Measurements from ENCODE around the gene AHCYL1. TPM values are rescaled to one million over a fixed set of nuclear protein-coding genes. Genes with fewer than 3 reads are reported as not detected.
A peak's percentile ranks its signal among the peaks of the same experiment; 100 is the strongest.

The AHCYL1 gene
- total RNA-seq, 1 experiment from 2014 or later, result 147 TPM

DNA sequence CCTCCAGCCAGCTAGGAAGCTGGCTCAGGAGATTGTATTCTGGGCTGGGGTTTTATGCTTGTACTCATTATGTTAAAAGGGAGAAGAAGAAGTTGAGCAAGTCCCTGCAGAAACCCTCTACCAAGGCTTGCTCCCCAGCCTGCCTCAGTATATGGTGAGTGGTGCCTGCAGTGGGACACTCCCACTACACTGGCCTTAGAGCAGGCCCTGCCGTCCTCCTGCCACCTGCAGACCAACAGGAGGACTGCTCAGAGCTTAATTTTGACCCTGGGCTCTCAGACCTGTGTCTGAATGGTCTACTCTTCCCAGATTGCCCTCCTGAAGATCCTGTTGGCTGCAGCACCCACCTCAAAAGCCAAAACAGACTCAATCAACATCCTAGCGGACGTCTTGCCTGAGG lies 62.9 kb downstream of the AHCYL1 start:
- Histone ChIP-seq H3K9me3 (ENCODE audit: insufficient read depth, low read depth) (no peaks in the 10 kb centered on the region), H3K4me1 (replicated peaks; ENCODE audit: insufficient read depth) (no peaks in the 10 kb centered on the region), H3K9me2 (ENCODE audit: insufficient read depth) (no peaks in the 10 kb centered on the region), H3K27me3 (ENCODE audit: insufficient read depth, low read depth) (no peaks in the 10 kb centered on the region), H3F3A (ENCODE audit: insufficient read depth, low read depth) (peaks cover 24% of the 10 kb centered on the region), H3K79me2 (ENCODE audit: low read depth) (no peaks in the 10 kb centered on the region), H3K27ac (no peak overlapping the region), H2AFZ (no peak overlapping the region), H4K20me1 (ENCODE audit: insufficient read depth) (no peaks in the 10 kb centered on the region), H3K4me2 (no peak overlapping the region), H3K36me3 (ENCODE audit: low read depth) (peaks cover 71% of the 10 kb centered on the region), H3K4me3 (no peak overlapping the region)
- TF ChIP-seq, protein P1, sequence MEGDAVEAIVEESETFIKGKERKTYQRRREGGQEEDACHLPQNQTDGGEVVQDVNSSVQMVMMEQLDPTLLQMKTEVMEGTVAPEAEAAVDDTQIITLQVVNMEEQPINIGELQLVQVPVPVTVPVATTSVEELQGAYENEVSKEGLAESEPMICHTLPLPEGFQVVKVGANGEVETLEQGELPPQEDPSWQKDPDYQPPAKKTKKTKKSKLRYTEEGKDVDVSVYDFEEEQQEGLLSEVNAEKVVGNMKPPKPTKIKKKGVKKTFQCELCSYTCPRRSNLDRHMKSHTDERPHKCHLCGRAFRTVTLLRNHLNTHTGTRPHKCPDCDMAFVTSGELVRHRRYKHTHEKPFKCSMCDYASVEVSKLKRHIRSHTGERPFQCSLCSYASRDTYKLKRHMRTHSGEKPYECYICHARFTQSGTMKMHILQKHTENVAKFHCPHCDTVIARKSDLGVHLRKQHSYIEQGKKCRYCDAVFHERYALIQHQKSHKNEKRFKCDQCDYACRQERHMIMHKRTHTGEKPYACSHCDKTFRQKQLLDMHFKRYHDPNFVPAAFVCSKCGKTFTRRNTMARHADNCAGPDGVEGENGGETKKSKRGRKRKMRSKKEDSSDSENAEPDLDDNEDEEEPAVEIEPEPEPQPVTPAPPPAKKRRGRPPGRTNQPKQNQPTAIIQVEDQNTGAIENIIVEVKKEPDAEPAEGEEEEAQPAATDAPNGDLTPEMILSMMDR (conservative IDR thresholded peaks at IDR 0.05), result peak; percentile 38; the same call in 1 of the 2 replicates
- no peak for TF ChIP-seq EZH2 (IDR thresholded peaks at IDR 0.05; ENCODE audit: low read depth)
- ChIA-PET POLR2A (ENCODE audit: unreplicated experiment) (no interaction called here), CTCF (interaction anchor here (0.6 kb wide), 1 partner anchor 119 kb away, joined by 3 read pairs; no protein-coding TSS in a partner anchor)
- intact Hi-C loops (cut with micrococcal nuclease; ENCODE audit: unreplicated experiment), result no loop called here
- no peak for DNase-seq
- no TSS peak for BruUV-seq (replicated peaks)

DNA sequence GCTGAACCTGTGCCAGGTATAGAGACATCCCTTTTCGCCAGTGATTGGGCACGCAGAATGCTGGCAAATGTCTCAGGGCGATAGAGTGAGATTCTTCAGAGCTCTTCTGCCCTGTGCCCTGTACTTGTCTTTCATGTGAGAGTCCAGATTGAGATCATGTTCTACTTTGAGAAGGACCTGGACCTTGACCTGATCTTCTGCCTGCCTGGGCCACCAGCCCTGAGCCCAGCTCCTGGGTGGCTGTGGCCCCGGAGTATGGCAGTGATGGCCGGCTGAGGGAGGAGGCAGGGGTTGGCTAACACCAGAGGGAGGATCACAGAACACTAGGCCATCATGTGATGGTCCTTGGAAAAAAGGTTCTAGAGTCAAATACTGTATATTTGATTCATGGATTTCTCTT lies 63.7 kb downstream of the AHCYL1 start:
- intact Hi-C loops (cut with micrococcal nuclease; ENCODE audit: unreplicated experiment), result no loop called here
- peaks cover 64% of the 10 kb centered on the region for H3K36me3 ChIP-seq (ENCODE audit: low read depth)
- ChIA-PET CTCF (no interaction called here), POLR2A (ENCODE audit: unreplicated experiment) (no interaction called here)
- no peaks in the 10 kb centered on the region for H3K9me2 ChIP-seq (ENCODE audit: insufficient read depth)
- H3F3A ChIP-seq (ENCODE audit: insufficient read depth, low read depth), result peaks cover 24% of the 10 kb centered on the region
- H3K4me2 ChIP-seq, result no peak overlapping the region
- TF ChIP-seq, protein P1 (conservative IDR thresholded peaks at IDR 0.05), result no peak
- TF ChIP-seq EZH2 (IDR thresholded peaks at IDR 0.05; ENCODE audit: low read depth), result no peak
- no peak overlapping the region for H3K4me3 ChIP-seq
- H3K9me3 ChIP-seq (ENCODE audit: insufficient read depth, low read depth), result no peaks in the 10 kb centered on the region
- H2AFZ ChIP-seq, result no peak overlapping the region
- no peak for DNase-seq
- H3K4me1 ChIP-seq (replicated peaks; ENCODE audit: insufficient read depth), result no peaks in the 10 kb centered on the region
- H3K27me3 ChIP-seq (ENCODE audit: insufficient read depth, low read depth), result no peaks in the 10 kb centered on the region
- no peaks in the 10 kb centered on the region for H4K20me1 ChIP-seq (ENCODE audit: insufficient read depth)
- H3K79me2 ChIP-seq (ENCODE audit: low read depth), result no peaks in the 10 kb centered on the region
- BruUV-seq (replicated peaks), result no TSS peak
- H3K27ac ChIP-seq, result no peak overlapping the region

DNA sequence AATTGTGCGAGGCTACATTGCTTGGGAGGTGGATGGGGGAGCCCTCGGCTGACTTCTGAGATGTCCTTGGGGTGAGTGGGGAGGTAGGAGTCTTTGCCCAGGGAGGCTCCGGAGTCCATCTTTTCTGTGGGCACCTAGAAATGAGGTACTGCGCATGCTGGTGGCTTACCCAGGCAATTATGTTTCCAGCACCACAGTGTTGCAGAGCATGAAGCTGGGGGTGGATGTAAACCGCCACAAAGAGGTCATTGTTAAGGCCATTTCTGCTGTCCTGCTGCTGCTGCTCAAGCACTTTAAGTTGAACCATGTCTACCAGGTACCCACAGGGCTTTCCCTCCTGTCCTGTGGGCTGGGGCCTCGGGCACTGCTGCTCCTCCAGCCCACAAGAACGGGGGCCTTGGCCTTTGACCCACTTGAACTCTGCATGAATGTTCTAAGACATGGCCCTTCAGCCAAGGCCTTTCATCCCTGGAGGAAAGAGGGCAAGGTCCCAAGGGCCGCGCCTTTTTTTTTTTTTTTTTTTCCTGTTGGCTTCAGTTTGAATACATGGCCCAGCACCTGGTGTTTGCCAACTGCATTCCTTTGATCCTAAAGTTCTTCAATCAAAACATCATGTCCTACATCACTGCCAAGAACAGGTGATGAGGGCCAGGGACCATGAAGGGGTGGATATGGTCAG lies 64.5 kb downstream of the AHCYL1 start:
- BruUV-seq (replicated peaks), result no TSS peak
- DNase-seq, result peak in 1 of 2 experiments; percentile 52

More for the DNA sequence above, 64.5 kb downstream of the AHCYL1 start:
- Histone ChIP-seq H3K9me3 (ENCODE audit: insufficient read depth, low read depth) (no peaks in the 10 kb centered on the region), H4K20me1 (ENCODE audit: insufficient read depth) (no peaks in the 10 kb centered on the region), H3K9me2 (ENCODE audit: insufficient read depth) (no peaks in the 10 kb centered on the region), H3K36me3 (ENCODE audit: low read depth) (peaks cover 63% of the 10 kb centered on the region), H3K4me2 (no peak overlapping the region), H3K27ac (no peak overlapping the region), H3K4me1 (replicated peaks; ENCODE audit: insufficient read depth) (no peaks in the 10 kb centered on the region), H3K79me2 (ENCODE audit: low read depth) (no peaks in the 10 kb centered on the region), H2AFZ (no peak overlapping the region), H3K4me3 (no peak overlapping the region), H3K27me3 (ENCODE audit: insufficient read depth, low read depth) (no peaks in the 10 kb centered on the region), H3F3A (ENCODE audit: insufficient read depth, low read depth) (peaks cover 24% of the 10 kb centered on the region)
- POLR2A ChIA-PET (ENCODE audit: unreplicated experiment), result no interaction called here
- intact Hi-C loops (cut with micrococcal nuclease; ENCODE audit: unreplicated experiment), result no loop called here
- CTCF ChIA-PET, result interaction anchor here (0.6 to 0.8 kb wide), 2 partner anchors 19 to 32 kb away, joined by 3 to 5 read pairs; no protein-coding TSS in a partner anchor
- TF ChIP-seq EZH2 (IDR thresholded peaks at IDR 0.05; ENCODE audit: low read depth), result no peak
